Activated CD8-positive, alpha-beta memory T cell treated with anti-CD3 and anti-CD28 coated beads for 48 hours (primary cell): ENCODE measurements around the gene PTPRH.

Source experiments
- DNase-seq, 3 experiments: peaks; one replicate each; pipeline ENCODE4 v3.0.0-alpha.2; 2020; ENCODE audit warnings: low read depth in 2 of 3, low spot score in 2 of 3

PTPRH gene

DNA sequence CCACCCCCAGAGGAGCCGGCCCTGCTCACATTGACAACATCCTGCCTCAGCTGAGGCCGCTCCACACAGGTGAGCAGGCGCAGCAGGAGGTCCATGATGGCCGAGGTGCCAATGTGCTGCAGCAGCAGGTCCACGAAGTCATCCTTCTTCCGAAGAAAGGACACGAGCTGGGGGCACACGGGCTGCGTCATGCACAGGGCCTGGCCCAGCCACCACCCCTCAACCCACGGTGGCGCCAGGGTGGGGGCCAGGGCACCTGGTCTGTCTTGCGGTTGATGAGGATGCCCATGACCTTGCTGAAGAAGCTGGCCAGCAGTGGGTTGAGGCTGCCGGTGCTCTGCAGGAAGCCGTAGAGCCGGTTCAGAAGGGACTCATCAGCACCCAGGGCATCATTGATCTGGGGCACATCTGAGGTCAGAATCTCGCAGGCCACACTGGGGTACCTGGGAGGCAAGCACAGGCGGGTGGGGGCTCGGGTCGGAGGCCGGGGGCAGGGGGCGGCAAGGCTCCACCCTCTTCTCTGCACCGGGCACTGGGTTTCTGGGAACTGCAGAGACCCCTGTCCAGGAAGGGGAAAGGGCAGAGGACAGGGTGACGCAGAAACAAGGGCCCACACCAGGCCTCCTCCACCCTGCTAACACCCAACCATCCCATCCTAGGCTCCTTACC is 36.1 kb upstream of the PTPRH start:
- DNase-seq: no peak

DNA sequence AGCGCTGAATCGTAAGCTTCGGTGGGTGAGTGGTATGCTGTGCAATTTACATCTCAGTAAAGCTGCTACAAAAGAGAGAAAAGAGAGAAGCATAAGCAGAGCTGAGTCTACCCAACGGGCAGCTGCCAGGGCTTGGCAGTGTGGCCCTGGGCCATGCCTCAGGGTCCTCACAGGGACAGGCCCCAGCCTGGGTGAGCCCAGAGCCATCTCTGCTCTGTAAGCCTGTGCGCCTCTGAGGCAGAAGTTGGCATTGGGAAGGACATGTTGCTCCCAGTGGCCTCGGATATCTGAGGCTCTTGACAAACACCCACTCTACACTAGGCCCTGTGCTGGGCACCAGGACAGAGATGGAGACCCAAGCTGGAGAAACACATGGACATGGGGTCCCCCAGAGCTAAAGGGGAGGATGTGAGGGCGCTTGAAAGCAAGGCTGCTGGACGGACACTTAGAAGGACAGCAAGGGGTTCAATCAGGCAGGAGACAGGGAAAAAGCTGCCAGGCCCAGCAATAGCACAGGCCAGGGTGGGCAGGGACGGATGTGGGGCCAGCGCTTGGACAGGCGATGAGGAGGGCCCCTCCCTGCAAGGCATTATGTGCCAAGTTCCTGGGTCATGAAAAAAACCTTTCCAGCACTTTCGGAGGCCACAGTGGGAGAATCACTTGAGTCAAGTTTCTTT is 34.8 kb upstream of the PTPRH start:
- no peak for DNase-seq

DNA sequence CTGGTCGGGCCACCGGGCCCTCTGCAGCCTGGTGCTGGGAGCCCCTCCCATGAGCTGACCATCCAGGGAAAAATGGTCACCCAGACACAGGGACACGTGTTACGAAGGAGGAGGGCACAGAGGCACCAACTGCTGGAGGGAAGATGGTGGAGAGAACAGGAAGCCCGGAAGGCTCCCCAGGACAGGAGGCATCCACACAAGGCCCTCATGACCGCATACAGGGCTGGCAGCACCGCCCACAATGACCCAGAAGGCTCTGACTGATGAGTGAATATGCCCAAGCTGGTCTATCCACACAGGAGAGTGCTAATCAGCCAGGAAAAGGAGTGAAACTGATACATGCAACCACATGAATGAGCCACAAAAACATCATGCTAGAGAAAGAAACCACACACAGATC is 33.2 kb upstream of the PTPRH start:
- DNase-seq: no peak

DNA sequence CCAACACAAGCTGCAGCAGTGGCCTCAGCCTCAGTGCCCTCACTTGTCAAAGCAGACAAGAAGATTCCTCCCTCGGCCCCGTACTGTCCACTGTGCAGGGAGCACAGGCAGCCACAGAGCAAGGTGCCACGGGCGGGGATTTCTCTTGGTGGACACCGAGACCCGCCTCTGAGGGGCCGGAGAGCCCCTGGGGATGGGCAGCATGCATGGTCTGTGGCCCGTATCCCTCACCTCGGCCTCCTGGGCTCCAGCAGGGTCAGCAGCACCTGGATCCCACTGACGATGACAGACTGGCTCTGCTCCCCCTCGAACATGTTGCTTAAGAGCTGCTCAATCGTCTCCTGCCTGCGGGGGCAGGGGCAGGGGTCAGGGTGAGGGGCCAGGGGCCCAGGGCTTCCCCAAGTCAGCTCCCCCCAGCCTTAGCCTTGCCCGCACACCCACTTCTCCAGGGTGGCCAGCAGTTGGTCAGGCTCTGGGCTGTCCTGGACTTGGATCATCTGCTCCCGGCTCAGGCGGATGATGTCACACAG is 32.7 kb upstream of the PTPRH start:
- no peak for DNase-seq

DNA sequence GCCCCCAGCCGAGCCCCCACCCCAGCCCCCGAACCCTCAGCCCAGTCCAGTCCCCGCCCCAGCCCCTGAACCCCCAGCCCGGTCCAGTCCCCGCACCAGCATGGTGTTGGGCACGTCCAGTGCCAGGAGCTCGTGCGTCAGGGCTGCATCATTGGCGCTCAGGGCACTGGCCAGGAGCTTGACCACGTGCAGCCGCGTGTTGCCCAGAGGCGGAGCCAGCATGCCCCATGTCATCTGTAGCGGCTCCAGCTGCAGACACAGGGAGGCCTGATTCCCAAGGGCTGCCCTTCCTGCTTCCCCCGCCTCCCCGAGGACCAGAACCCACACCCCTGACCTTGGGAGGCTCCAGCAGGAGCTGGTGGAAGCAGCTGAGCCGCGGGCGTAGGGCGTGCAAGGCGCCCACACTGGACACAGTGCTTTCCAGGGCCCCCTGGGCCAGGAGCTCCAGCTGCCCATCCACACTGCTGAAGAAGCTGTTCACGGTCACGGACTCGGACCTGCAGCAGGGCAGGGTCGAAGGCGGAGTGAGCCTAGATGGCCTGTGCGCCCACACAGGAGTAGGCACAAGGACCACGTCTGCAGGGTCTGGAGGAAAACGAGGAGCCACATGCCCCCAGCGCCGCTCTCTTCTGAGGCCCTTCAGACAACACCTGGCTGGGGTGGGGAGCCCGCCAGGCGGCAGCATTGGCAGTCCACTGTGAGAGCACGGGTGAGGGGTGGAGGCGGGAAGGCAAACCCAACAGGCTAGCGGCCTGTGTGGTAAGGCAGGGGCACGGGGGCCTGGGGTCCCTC is 32.0 kb upstream of the PTPRH start:
- no peak for DNase-seq

DNA sequence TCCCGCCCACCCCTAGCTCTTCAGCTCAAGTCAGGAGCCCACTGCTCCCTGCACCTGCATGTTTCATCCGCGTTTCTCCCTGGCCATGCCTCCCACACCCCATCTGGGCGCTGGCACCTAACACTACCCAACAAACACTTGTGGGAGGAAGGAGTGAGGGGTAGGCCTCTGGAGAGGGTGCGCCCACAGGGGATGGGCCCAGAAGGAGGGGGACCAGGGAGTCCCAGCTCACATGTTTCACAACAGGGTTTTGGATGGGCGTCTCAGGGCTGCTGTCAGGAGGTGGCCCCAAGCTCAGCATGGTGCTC is 31.4 kb upstream of the PTPRH start:
- no peak for DNase-seq

DNA sequence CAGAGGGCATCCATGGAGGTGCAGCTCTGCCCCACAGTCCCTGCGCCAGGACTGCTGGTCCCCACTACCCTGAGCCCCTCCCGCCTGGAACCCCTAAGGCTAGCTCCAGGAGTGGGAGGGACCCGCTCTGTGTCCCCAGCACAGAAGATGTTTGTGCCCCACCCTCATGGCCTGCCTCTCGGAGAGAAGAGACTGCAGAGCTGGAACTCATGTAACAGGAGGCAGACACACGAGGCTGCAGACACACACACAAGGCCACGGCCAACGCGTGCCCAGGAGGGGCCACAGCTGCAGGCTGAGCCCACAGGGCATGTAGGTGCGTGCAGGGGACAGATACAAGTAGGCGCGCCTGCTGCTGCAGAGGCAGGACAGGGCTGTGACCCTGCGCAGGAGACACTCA is 29.7 kb upstream of the PTPRH start:
- DNase-seq: no peak

DNA sequence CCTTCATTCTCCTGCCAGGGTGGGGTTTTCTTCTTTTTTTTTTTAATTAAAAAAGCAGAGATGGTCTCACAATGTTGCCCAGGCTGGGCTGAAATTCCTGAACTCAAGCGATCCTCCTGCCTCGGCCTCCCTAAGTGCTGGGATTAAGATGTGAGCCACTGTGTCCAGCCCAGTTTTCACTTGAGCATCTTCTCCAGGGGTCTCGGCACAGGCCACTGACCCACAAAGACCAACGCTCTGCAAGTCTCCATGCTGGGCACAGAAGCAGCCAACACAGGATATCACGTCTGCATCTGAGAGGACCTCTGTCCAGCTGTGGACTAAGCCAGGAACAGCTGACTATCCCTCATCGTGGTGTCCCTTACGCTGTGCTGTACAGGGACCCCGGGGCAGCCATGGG is 28.7 kb upstream of the PTPRH start:
- DNase-seq: no peak

DNA sequence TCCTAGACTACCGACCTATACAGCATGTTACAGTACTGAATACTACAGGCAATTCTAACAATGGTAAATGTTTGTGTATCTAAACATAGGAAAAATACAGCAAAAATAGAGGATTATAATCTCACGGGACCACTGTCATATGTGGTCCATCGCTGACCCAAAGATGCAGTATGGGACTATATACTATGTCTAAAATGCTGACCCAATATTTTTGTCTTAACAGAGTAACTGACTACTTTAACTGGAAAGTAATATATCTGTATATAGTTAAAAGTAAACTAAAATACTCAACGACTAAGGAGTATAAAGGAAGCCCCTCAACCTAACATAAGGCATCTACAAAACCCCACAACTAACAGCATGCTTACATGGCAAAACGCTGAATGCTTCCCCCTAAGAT is 23.7 kb upstream of the PTPRH start:
- no peak for DNase-seq

DNA sequence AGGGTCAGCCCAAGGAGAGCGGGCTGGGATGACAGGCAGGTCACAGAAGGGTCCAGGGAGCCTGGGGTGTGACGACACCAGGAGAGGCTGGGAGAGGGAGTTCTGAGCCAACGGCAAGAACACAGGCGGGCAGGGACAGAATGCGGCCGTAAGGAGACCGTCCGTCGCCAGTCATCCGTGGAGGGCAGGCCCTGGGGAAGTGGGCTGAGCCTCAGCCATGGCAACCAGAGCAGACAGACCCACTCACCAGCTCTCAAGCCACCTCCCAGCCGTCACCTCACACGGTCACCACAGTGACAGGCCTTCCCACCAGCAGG is 22.9 kb upstream of the PTPRH start:
- DNase-seq: no peak

DNA sequence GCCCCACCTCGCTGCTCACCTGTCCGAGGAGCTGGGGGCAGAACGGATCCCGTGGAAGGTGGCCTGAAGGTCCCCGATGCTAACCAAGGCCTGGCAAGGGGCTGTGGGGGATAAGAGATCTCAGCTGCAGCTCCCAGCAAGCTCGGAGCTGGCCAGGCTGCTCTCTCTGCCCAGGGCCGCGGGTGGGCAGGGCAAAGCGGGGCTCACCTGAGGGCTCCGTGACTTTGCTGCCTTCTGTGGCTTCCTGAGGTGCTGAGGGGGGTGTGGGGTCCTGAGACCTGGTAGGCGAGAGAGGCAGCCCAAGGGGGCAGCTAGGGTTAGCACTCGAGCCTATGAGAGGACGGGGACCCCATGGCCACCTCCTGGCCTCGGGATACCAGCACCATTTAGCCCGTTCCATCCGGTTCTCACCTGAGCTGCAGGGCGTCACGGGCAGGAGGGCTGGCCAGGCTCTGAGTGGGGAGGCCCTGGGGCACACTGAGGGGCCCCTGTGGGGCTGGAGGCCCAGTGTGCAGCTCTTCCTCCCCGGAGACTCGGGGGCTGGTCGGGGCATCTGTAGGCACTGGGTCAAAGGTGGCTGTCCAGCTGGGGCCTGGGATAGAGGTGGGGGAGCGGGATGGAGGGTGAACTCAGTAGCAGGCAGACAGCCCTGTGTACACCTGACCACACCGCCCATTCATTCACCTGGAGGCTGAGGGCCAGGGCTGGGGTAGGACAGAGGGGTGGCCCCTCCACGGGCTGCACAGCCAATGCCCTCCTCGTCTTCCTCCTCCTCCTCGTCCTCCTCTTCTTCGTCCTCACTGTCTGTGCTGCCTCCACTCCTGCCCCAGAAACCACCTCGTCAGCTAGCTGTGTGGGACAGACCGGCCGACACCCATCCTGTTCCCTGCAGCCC is 22.3 kb upstream of the PTPRH start:
- DNase-seq: no peak

DNA sequence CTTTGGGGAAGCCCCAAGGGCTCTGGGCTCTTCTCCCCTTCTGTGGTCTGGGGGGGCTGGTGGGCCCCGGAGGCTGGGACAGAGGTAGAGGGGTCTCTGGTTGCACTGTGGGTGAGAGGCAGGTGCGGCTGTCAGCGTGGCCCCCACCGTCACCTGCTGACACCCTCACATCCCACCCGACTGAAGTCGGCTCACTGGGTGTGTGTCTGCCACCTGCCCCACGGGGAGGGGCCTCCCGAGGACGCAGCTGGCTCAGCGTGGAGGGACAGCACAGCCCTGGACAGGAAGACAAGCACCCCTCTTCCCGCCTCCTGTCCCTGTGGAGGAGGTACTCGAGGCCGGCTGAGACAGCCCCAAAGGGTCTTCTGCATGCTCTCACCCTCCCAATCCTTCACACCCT is 21.5 kb upstream of the PTPRH start:
- no peak for DNase-seq

DNA sequence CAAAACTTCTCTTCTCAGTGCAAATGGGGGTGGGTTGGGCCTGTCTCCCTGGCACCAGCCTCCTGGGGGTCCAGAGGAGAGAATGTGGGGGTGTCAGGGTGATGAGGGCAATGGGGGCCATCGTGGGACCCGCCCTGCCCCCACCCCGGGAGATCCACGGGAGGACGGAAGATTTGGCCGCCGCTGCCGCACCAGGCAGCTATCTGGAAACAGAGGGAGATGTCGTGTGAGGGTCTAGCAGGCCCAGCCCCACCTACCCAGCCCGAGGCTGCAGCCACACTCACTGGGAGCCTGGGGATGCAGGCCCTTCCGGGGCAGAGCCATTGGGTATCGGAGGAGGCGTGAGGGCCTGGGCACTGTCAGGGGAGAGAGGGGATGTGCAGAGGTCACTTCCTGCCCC is 21.0 kb upstream of the PTPRH start:
- DNase-seq: no peak

DNA sequence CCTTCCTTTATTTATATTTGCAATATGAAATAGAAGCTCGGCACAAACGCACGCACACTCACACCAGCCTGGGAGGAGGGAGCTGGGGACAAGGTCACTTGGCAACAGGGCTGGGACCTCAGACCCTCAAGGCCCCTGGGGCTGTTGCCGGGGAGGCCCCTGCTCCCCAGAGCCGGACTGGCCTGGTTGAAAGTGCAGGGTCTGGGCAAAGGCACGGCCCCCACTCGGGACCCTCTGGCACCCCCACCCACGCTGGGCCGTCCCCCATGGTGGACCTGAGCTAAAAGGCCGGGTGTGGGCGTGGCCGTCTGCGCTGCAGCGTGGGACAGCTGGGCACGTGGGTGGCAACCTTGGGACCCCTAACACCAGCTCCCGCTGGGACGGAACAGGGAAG is 20.5 kb upstream of the PTPRH start:
- no peak for DNase-seq

DNA sequence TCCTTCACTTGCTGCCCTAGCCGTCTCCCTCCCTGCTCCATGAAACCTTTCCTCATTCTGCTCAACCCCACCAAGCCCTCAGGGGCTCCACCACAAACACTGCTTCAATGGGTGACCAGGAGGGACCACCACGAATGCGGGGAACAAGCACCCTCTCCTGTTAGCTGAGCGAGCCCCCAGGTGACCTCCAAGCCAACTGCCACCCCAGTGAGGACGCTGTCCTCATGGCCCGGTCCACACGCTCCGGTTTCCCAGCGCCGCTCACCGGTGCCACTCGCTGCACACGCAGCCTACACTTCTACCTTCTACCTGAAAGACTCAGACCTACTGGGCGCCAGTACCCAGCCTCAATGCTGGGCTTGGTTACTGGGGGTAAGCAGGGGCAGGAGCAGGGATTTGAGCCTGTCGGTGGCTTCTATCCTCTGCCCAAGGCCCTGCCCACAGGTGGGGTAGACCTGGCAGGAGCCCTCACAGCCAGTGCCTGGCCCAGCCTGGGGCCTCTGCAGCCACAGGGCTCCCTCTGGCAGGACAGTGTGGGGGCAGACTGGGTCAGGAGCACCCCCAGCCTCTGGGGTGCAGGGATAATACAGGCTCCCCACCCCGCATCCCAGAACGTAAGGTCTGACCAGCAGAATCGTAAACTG is 20.0 kb upstream of the PTPRH start:
- no peak for DNase-seq

DNA sequence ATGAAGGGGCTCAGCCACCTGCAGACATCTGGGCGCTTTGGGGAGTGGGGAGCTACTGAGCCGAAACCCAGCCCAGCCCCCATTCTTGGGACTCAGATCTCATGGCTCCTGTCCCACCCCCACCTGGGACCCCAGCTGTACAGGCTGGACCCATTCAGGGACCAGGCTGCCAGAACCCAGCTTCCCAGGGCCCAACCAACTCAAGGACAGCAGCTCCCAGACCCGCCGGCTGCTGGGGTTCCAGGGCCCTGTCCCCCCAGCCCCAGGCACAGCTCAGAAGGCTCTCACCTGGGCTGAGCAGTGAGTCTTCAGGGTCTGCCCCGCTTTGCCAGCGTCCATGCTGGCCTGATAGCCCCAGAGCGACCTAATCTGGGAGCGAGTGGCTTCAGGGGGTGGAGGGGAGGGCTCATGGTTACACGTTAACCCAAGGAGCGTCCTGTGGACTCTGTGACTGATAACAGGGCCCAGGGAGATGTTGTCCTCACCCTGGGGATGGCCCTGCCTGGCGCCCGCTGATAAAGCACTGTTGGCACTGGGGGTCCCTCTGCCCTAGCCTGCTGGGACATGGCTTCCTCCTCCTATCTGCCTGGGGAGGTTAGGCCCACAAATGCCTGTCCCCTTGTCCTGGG is 19.2 kb upstream of the PTPRH start, which contains the start of gene TMEM86B:
Gene TMEM86B, minus strand, starts transcription at position 361 of the 629 bp plus-strand sequence. Its CDS starts 22 bp downstream, at position 339.
- DNase-seq: no peak

DNA sequence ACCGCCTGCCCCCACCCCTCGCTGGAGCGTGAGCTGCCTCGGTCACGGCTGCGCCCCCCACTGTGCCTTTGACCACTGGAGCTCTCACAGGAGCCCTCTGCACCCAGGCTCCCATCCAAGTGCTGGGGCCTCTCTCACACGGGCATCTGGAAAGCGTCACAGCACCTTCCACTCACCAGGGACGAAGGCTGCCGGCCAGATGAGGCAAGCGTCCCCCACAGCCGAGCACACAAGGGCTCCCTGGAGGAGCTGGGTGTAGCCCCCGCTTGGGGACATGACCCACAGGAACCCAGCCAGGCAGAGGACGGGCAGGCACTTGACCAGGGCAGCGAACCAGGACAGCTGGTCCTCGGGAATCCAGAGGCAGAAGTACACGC is 18.7 kb upstream of the PTPRH start:
- DNase-seq: no peak

DNA sequence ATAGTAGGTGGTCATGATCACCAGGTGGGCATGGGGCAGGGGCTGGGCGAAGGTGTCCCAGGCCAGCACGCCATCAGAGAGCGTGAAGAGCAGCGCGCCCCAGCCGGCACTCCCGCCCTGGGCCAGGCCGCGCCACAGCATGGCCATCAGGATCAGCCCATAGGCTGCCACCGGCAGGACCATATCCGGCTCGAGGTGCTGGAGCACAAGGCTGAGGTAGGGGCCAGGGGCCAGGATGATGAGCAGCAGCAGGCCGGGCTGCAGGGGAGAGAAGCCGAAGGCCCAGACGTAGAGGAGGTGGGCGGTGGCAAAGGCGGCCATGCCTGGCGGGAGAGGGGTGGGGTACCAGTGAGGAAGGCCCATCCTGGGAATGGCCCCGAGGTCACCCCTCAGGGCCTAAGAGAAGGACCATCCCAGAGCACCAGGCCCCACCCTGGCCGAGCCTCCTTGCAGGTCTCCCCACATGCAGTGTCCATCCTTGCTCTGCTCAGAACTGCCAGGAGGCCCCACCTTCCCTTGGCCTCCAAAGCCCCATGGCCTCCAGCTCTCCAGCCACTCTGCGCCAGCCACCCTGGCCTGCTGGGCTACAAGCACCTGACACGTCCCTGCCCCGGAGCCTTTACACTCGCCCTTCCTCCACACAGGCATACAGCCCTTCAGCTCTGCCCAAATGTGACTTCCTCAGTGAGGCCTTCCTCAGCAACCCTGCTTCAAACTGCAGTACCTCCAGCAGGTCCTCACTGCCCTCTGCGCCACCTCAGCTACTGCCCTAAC is 18.1 kb upstream of the PTPRH start:
- no peak for DNase-seq

DNA sequence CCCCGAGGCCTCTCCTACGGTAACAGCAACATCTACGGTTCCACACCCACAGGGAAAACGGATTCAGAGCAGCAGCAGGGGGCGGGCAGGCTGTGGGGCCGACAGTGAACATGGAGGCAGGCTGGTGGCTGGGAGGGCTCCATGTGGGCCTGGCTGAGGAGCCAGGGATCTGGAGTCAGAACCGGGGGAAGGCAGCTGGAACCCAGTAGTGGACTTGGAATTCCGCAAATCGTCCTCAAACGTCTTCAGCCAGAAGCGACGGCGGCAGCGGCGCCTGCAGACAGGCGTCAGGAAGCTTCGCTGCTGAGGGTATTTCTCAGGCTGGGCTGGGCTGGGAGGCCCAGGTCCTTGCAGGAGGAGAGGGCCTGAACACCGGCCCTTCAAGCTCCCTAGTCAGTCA is 17.5 kb upstream of the PTPRH start:
- no peak for DNase-seq

DNA sequence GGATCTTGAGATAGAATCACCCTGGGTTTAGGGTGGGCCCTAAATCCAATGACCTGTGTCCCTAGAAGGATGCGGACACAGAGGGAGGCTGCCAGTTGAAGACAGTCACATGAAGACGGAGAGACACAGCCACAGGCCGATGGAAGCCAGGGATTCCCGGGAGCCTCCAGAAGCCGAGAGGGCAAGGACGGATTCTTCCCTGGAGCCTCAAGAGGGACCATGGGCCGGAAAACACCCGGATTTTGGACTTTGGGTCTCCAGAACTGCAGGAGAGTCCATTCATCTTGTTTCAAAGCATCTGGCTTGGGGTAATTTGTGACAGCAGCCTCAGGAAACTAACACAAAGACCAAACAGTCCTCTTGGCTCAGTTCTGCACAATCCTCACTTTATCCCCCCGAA is 17.0 kb upstream of the PTPRH start:
- no peak for DNase-seq
